Inferior parietal cortex (tissue), 1 donor: Measurements from ENCODE around the gene DOCK3.

Experiments
- DNase-seq: peaks from one replicate; pipeline ENCODE4 v3.0.0-alpha.2; 2016; ENCODE audit errors: extremely low spot score

DOCK3 gene

GRCh38 chr3:51403675-51404074 is 728.9 kb downstream of the DOCK3 start:
- DNase-seq: no peak

DNA sequence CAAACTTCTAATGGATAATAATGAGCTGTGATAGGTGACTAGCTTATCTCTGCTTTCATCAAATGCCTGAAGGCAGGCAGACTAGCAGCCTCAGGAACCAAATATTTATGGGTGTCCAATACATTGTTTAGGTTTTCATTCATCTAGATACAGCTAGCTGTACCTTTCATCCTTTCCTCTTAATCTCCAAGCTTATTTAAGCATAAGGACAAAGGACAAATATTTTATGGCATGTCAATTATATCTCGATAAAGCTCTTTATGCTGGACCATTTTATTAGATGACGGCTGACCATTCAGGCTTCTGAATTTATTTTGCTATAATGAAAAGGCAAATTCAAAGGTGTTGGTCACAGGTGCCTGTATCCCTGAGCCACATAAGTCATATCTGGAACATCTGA is 733.3 kb downstream of the DOCK3 start:
- DNase-seq: no peak

- DNase-seq: no peak
These were observed 734.1 kb downstream of the DOCK3 start for GRCh38 chr3:51408813-51409212.

- DNase-seq: no peak
These were observed 747.5 kb downstream of the DOCK3 start for GRCh38 chr3:51422211-51422610.

DNA sequence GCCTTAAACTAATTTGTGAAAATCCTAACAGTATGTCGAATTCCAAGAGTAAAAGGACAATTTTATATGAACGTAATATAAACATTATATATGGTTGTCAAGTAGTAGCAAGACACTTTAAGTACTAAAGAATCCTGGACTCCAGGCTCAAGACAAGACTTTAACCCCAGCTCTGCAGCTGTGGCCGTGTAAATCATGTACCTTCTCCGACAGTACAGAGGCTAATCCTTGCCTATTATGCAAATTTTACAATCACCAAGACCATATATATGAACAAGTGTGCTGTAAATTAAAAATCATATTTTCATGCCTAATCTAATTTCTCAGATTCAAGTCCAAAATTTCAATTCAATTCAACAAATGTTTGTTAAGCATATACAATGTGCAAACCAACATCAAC is 752.2 kb downstream of the DOCK3 start:
- DNase-seq: no peak

GRCh38 chr3:51429138-51429537 is 754.4 kb downstream of the DOCK3 start:
- DNase-seq: no peak
